Measurements from ENCODE around the gene SWAP70.

- TF ChIP-seq SUZ12 (IDR thresholded peaks at IDR 0.05; ENCODE audit: low read length) (no peak), EP300 (IDR thresholded peaks at IDR 0.05; ENCODE audit: borderline replicate concordance in 1 of 2, low read depth in 2 of 2, low read length in 2 of 2) (no peak), POLR2AphosphoS5 (IDR thresholded peaks at IDR 0.05; ENCODE audit: low read depth, low read length) (no peak), ZNF274 (IDR thresholded peaks at IDR 0.05; ENCODE audit: borderline replicate concordance, extremely low read depth, low read length) (no peak), TCF12 (IDR thresholded peaks at IDR 0.05; ENCODE audit: low read depth, low read length) (no peak), MAX (IDR thresholded peaks at IDR 0.05) (no peak), CBX8 (IDR thresholded peaks at IDR 0.05; ENCODE audit: borderline replicate concordance, low read depth, low read length) (no peak), SP2 (IDR thresholded peaks at IDR 0.05; ENCODE audit: low read length) (no peak), EZH2 (IDR thresholded peaks at IDR 0.05; ENCODE audit: low read depth, low read length, severe bottlenecking) (no peak)
These were observed 98.7 kb downstream of the SWAP70 start for GRCh38 chr11:9762531-9762930.
